NCI-H1092 treated with DMSO at 0.1 percent for 48 hours (cell line): ENCODE data around the gene SYT6.

Experiments
- DNase-seq: peaks from one replicate; lab custom pipeline; 2025; lab: John Stamatoyannopoulos, UW

Gene SYT6

DNA sequence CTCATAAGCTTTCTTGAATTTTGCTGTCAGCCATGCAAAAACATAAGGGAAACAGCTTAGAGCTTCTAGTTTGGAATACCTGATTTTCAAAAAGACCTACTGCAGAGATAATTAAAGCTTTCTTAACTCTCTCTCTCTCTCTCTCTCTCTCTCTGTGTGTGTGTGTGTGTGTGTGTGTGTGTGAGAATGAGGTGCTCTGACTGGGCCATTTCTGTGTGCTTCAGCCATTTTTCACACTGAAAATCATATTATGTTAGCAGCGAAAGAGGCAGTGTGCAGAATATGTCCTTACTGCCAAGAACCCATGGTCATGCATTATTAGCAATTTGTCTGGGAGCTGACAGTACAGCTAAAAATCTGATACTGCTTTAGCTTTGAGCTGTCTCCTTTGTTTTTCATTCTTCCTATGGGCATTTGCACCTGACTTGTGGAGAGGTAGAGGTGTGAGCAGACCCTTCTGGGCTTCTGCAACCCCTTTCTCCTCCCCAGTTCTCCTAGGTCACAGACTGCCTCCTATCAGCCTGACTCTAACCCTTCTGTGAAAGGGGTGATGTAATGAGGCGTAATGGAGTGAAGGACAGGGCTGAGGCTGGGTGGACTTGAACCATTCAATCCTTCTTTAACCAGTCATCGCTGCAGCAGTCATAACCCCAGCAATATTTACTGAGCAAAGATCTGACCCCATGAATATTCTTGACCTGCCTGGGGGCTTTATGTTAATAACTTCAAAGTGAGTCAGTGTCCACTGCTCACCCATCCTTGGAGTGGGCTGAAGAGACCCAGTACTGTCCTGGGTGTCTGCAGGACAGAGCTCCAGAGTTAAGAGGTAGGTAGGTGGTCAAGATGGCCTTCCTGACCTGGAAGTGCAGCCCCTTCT lies 61.2 kb downstream of the SYT6 start:
- DNase-seq, result no peak

DNA sequence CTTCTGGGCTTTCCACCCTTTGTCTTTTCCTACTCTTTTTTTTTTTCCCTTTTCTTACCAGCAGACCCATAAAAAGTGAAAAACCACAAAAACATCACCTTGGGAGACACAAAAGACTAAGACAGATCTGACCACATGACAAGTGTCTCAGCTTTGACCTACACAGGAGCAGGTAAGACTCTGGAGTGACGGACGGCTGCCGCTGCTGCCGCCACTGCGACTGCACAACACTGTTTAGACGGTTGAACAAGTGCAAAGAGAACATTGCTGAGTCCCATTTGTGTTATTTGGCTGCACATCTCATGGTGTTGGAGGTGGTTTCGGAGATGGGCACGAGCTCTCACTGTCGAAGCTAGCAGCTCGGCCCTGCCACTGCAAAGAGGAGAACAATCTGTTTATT lies 62.0 kb downstream of the SYT6 start:
- DNase-seq, result no peak

DNA sequence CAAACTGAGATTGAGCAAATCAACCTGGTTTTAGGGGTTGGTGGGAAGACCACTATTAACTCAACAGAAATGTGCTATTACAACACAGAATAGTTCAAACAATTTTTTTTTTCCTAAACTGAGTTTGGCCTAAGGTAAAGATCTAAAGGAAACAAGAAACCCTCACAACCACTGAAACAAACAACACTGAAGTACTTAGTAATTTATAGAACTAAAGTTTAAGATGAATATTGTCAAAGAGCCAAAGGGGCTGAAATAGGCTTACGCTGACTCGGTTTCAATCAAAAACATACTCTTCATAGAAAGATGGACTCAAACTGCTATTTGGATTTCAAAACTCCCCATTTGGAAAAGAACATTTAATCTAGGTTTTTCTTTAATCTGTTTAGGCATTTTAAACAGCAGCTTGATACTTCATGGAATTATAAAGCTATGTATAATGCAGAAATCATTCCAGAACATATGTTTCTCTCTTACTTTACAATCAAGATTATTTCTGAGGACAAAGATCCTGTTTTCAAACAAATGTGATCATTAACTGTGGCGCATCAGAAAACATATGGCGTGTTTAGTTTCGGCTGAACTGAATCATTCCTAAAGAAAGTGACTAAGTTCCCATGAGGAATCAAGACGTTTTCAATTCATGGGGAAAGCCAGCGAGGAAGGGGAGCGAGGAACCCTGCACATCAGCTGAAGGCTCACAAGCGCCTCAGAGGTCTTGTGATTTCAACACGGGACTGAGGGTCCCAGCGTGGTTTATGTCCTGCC lies 62.7 kb downstream of the SYT6 start:
- DNase-seq, result no peak

DNA sequence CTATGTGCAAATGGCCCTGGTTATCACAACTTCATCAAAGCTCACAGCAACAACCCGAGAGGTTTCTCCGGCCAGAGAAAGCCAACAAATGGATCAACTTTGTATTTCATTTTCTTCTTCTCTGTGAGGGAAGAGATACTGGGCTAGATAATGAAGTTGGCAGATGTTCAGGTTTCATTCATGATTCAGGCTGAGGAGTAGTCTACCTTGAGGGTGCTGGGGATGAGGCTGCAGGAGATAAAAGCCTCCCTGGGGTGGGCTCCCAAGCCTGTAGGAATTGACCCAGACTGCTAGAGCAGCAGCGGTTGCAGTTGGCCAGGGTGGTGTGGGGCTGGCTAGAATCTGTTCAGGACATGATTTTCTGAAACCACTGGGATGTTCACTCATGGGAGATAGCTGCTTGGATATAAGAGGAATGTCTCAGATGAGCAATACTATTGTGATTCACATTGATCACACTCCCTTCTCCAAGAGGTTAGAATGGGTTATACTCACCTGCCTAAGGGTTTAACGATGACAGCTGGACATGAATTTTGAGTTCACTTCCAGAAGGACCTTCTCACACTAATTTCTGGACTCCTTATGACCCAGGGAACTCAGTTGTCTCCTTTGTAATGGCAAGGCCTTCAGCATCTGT lies 64.0 kb downstream of the SYT6 start:
- DNase-seq, result no peak

DNA sequence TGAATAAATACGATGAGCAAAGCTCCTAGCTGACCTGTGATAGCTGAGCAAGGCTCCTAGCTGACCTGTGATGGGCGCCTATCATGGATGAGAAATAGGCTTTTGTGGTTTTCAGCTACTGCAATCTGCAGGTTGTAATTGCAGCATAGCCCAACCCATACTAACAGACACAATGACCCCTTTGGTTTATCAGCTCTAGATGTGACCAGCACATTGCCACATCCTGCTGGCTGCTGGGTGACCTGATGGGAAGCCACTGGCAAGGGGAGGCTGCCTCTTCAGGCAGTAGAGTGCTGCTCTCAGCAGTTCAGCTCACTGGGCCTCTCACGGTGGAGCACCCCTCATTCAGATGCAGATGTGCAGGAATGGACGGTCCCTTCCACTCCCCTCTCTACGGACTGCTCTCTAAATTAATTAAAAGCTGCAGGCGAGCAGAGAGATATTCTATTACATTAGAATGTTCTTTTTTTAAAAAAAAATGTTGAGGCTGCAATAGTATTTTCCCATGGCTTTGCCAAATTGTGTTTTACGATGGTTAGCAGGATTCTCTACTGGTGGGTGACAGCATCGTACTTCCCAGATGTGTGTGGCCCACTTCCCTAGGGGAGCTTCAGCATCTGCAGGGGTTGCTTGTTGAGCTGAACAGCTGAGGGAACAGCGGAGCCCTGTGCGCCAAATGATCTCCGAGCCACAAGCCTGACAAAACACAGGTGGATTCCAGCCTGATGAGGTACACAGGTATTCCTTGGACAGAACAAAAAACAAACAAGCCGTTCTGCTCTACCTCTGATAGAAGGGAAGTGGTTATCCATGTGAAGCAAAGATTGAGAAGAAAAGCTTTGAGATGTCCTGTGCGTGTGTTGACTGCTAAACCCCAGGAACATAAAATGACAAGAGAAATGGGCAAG lies 65.0 kb downstream of the SYT6 start:
- DNase-seq, result no peak

DNA sequence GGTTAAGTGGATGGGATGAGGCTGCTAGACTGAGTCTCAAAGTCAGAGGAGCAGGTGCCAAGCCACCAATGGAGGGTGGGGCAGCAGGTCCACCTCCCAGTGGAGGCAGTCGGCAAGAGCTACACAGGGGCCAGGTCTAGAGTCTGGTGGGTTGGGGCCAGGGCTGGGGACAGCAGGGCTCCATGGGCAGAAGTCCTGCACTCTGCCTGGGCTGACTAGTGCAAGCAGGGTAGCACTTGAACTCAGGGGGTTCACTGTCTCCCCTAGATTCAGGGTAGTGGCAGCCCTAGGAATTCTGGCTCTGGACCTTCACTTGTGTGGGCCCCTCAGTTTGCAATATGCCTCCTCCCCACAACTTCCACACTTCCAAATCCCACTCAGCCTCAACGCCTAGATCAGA lies 66.2 kb downstream of the SYT6 start:
- no peak for DNase-seq

DNA sequence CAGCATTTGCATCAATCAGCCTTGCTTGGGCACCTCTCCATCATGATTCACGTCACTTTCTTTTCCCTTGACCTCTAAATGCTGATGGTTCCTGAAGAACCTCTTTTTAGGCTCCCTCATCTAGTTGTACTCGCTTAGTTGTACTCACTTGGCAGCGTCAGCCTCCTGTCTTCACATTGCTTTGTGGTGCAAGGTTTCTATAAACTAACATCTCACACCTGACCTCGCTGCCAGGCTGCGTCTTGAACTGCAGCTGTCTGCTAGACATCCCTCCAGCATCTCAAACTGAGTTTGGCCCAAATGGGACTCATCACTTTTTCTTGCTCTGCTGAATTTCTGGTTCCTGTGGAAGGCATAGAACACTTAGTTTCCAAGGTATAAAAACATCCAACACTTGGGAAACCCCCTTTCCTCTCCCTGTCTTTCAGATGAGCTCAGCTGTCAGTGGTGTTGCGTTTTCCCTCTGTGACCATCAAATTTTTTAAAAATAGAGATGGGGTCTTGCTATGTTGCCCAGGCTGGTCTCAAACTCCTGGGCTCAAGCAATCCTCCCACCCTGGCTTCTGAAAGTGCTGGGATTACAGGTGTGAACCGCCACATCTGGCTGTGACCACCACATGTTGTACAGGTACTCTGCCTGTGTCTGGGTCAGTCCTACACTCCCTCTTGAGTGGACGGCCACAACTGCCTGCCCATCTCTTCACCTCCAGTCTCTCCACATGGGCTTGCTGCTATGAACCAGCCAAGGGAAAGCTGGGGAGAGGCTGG lies 66.9 kb downstream of the SYT6 start:
- DNase-seq, result no peak

DNA sequence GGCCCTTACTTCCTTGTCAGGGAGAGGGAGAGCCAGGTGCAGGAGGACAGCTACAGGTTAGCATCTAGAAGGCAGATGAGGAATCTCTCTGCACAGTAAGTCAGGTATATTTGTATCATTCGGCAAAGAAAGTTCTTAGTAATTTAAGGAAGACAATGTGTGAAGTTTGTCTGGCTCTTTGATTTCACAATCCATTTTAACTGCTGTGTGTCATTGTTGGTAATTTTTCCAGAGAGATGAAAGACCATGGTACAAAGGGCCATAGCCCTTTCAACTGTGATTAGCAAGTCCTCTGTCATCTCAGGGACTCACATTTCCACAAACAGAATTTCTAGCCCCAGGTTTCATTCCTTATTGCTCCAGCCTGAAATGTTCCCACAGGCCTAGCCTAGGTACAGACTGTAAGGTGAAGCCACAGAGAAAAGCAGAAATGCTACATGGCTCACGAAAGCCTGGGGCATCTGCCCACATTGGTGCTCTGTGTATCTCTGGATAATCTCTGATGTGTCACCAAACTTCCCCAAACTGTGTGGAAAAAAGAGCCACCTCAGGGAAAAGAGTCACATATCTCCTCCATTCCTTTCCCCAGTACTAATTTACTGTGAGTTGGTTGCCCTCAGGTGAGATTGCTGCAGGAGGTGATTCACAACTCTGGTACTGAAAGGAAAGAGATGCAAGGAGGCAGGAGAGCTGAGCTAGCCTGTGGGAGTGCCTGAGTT lies 70.6 kb downstream of the SYT6 start:
- no peak for DNase-seq

DNA sequence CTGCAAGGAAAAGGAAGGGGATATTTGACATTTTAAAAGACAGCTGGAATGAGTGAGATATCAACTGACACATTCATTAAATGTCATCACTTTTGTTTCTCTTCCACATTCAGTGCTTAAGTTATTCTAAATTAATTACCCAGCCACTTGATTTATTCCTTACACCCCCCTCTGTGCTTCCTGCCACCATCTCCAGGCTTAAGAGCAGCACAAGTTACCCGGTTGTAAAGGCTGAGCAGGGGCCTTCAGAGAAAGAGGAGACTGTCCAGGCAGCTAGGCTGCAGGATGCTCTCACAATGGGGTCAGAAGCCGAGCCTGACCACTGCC lies 71.4 kb downstream of the SYT6 start:
- DNase-seq, result no peak

DNA sequence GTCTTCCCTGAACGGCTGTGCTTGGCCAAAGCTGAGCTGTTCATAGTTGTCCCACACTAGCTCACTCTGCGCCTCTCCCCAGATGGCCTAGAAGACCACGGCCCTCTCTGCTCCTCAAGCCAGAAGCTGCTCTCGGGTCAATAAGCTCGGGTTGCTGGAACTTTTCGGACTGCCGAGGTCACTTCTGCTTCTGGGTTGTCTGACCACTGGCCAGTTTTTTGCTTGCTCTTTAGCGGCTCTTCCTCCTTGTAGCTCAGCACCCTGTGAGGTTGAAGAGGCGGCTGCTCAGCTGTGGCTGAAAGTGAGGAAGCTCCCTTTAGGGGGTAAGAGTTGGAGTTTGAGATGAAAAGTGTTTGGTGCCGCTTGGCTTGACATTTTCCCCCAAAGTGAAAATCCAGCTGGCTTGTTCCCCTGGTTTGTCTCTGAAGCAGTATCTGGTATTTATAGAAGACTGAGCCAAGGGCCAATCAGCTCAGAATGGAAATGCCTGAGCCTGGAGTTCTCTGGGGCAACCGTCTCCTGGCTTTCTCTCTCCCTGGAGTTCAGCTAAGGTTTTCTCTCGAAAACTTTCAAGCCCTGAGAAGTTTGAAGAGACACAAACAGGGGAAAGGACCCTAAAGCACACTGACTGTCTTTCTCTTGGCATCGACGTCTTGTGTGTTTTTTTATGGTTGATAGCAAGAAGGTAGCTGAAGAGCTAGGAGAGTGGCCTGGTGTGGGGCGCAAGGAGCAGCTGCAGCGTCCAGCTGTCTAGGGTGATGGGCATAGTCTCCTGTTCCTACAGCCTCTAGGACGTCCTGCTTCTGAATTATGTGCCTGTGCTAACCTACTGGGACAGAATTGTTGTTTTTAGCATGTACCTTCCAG lies 72.0 kb downstream of the SYT6 start:
- DNase-seq, result no peak

DNA sequence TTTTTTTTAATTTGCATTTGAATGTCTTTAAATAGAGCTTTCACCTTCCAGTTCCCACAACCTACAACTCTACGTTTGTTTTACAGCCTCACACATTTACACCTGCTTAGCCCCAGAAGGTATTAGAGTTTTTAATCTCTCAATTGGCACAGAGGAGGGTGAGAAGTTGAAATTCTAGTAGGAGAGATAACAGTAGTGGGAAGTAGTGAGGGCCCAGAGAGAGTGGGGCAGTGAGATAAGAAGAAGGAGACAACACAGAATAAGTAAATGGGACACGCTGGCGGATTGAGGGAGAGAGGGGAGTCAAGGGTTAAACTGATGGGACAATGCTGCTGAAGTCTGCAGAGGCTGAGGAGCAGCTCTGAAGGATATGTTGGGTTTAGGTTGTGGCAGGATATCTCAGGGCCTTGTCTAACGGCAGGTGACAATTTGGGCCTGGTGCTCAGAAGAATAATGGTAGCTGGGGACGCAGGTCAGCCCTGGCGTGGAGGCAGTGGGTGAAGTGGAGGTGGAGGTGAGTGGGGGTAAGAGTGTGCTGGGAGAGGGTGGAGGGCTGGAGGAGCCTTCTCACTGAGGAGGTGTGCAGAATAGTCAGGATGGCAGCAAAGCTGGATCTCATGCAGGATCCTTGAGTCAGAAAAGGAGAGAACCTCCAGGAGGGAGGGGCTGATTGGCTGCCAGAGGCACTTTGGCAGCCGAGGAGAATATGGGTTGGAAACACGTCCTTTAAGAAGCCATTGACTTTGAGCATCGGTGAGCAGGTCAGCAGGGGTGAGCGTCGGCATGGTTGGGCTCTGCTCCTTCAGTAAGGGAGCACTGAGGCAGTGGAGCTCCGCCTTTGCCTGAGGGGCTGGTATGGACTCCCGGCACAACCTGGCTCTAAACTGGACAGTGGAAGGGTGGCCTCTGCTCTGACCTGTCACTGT lies 72.9 kb downstream of the SYT6 start:
- no peak for DNase-seq

DNA sequence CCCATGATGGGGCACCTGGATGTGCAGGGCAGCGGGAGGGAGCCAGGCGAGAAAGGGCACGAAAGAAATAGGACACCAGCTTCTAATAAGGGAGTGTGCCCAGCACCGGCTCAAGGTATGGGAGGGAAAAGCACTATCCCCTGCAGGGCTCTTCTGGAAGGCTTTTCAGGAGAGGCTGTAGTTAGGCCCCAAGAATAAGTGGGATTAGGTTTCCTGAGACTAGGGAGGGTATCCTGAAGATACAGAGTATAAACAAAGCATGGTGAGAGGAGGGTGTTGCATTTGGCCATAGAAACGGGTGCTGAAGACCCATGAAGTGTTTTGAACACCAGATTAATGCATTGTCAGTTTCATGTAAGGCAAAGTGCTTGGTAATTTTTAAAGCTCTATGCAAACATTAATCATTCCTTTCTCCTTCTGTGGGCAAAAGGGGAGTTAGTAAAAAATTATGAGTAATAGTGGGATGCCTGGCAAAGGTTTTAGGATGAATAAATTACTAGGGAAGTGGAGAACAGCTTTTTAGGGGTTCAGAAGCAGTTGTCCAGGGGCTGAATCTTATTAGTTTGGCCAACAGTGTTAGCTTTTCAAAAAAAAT lies 74.0 kb downstream of the SYT6 start:
- peak; percentile 34 for DNase-seq

DNA sequence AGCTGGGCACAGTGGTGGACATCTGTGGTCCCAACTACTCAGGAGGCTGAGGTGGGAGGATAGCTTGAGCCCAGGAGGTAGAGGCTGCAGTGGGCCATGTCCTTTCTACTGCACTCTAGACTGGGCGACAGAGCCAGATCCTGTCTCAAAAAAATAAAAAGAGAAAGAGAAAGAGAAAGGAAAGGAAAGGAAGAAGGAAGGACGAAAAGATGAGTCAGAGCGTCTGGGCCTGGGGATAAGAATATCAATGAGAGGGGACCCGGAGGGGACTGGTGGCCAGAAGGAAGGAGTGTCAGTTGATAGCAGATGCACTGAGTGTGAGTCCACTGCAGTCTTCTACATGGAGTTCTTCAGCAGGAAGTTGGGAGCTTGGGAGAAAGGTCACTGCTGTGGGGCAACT lies 75.6 kb downstream of the SYT6 start:
- no peak for DNase-seq

DNA sequence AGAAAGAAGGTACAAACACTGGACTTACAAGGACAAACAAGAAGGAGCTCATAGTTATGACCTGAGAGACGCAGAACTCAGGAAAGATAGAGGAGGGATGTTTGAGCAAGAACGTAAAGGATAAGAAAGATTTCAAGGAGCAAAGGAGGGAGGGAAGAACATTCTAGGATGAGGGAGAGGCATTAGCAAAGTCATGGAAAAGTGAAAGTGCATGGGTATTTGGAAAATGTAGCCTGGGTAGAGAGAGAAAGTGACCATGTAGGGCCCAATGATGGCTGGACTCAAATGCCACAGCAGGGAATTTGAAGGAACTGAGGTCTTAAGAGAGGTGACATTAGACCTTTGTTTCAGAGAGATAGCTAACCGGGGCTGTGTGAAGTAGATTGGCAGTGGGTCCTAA lies 76.5 kb downstream of the SYT6 start:
- DNase-seq, result no peak

DNA sequence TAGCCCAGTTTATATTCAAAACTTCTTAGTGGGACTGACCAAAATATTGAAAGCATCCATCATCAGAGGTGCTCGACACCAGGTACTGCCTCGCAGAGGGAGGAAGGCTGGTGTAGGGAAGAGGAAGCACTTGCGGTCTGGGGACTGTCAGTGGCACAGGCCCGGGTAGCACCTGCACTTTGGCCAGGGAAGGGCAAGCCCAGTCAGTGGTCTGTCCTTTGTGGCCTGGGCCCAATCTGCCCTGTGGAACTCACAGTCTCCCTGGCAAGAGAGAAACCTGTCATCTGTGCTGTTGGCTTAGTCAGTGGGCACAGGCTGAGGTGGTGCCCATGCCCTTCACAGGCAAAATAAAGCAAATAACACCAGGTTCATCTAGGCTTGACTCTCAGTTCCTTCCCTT lies 77.4 kb downstream of the SYT6 start:
- no peak for DNase-seq

DNA sequence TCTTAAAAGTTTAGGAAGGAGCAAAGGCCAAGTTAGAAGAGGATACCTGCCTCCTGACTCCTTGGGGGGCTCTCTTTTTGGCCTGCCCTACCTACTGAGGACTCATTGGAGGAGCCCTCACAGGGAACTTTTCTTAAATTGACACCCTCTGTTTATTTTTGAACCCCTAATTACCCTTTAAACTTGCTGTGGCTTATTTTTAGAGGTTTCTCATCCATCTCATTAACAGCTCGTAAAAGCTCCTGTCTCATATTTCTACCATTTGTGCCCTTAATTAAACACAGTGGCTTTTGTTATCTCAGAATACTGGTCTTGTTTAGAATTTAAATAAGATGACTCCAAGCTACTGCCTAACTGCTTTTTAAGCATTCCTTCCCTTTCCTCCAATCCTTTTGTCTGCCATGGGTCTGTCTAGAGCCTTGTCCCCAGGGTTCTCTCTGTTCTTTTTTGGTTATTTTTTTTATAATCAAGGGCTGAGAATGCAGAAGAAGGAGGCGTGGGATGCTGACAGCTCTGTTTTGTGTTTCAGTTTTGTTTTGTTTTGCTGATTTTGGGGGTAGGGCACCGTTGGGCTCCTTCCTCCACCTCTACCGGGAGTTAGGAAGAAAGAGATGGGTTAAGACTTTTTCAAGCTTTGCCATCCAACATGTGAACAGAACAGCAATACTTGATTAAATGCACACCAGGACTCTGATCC lies 78.0 kb downstream of the SYT6 start:
- DNase-seq, result peak; percentile 9

DNA sequence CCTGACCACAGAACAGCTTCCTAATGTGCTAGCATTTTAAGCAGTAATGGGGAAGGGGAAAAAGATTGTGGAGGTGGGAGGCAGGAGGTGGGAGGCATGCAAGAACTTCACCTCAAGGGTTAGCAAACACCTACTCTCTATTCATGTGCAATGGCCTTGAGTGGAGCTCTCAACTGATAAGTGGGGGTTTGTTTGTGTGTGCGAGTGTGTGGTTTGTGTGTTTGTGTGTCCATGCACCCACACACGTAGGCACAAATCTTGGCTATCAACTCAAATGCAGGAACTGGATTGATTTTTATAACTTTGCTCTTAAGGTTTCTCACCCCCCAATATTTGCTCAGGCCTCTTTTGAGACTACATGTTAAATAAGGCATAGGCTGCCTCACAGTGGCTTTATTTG lies 78.6 kb downstream of the SYT6 start:
- no peak for DNase-seq

DNA sequence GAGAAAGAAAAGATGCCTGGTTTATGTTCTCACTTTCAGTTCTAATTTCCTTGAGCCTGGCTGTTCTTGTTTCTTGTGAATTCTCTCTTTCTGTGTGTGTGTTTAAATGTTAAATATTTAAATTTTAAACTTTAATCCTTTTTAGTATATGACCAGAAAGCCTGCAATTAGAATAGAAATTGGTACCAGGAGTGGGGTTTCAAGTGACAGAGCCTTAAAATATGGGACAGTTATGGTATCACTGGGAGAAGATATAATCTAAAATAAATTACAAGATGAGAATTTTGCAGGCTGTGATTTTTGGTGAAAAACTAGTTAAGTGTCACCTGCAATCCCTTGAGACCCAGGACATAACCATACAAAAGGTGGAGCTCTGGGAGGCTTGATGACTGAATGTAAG lies 81.4 kb downstream of the SYT6 start:
- DNase-seq, result no peak
